GM10266 (cell line): Measurements from ENCODE around the gene CIC.

Experiments
- DNase-seq: peaks from one replicate; pipeline ENCODE4 v3.0.0; 2012; ENCODE audit errors: extremely low spot score
- TF ChIP-seq, protein P1 (sequence below): IDR thresholded peaks from 2 replicates; pipeline ENCODE4 v1.5.1; 2012; ENCODE audit warnings: mild to moderate bottlenecking, low read depth; ENCODE audit not compliant: control insufficient read depth, insufficient read depth; ENCODE audit errors: missing control alignments

The CIC gene

DNA sequence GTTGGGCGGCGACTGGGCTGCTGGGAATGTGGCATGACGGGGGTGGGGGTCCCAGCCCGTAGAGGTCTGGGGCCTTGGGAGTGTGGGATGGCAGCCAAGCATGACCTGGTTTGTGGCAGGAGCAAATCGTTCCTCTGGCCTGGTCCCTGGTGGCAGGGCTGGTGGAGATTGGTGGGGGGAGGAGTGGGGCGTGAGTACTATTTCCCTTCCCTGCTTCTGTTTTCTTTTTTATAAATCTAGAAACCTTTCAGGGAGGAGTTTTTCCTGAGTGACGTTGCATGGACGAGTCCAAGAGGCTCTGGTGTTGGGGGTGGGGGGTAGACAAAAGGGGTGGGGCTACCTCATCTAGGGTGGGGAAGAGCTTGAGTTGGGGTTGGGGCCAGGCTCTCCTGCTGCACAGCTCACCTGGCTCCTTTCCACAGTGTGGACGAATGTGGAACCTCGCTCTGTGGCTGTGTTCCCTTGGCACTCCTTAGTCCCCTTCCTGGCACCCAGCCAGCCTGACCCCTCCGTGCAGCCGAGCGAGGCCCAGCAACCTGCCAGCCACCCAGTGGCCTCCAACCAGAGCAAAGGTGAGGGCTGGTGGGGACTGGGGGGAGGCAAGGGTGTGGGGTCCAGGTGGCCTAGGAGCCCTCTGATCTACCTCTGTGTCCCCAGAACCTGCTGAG is 17.4 kb downstream of the CIC start:
- DNase-seq = no peak
- TF ChIP-seq, protein P1, sequence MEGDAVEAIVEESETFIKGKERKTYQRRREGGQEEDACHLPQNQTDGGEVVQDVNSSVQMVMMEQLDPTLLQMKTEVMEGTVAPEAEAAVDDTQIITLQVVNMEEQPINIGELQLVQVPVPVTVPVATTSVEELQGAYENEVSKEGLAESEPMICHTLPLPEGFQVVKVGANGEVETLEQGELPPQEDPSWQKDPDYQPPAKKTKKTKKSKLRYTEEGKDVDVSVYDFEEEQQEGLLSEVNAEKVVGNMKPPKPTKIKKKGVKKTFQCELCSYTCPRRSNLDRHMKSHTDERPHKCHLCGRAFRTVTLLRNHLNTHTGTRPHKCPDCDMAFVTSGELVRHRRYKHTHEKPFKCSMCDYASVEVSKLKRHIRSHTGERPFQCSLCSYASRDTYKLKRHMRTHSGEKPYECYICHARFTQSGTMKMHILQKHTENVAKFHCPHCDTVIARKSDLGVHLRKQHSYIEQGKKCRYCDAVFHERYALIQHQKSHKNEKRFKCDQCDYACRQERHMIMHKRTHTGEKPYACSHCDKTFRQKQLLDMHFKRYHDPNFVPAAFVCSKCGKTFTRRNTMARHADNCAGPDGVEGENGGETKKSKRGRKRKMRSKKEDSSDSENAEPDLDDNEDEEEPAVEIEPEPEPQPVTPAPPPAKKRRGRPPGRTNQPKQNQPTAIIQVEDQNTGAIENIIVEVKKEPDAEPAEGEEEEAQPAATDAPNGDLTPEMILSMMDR = no peak

DNA sequence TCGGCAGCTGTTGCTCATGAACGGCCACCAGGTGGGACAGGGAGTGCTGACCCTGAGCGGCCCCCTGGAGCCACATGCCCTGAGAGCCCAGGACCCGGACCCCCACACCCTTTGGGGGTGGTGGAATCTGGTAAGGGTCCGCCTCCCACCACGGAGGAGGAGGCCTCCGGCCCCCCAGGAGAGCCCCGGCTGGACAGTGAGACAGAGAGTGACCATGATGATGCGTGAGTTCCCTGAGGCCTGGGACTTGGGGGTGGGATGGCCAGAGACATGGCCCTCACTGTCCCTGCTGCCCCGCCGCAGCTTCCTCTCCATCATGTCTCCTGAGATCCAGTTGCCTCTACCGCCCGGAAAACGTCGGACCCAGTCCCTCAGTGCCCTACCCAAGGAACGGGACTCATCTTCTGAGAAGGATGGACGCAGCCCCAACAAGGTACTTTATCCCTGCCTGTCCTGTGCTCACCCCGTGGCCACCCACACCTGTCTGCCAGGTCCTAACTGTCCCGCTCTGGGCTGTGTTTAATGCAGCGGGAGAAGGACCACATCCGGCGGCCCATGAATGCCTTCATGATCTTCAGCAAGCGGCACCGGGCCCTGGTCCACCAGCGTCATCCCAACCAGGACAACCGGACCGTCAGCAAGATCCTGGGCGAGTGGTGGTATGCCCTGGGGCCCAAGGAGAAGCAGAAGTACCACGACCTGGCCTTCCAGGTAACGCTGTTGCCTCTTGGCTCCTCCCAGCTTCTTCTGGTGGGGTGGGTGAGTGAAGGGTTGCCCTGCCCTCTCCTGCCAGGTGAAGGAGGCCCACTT is 18.2 kb downstream of the CIC start:
- TF ChIP-seq, protein P1 = no peak
- no peak for DNase-seq

DNA sequence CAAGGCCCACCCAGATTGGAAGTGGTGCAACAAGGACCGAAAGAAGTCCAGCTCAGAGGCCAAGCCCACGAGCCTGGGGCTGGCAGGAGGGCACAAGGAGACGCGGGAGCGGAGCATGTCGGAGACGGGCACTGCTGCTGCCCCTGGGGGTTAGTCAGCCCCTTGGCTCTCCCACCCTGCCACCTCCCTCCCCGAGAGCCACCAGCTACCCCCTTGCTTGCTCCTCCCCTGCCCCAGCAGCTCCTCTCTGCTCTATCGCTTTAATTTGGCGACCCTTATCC is 18.7 kb downstream of the CIC start:
- DNase-seq = no peak
- TF ChIP-seq, protein P1 = no peak

DNA sequence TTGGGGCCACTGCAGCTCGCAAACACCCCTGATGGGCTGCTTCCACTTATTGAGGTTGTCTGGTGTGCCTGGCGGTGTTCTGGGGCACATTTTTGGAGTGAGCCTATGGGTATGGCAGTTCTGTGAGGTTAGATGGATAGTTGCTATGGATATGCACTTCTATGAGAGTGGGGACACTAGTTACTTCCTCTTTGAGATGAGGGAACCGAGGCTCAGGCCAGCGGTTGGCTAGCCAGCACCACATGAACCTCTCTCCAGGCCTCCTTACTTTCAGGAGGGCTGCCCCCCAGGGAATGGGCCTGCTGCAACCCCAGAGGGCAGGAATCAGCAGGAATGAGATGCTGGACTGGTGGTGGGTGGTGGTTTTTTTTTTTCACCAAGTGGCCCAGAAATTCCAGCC is 19.3 kb downstream of the CIC start:
- TF ChIP-seq, protein P1 = no peak
- DNase-seq = no peak

DNA sequence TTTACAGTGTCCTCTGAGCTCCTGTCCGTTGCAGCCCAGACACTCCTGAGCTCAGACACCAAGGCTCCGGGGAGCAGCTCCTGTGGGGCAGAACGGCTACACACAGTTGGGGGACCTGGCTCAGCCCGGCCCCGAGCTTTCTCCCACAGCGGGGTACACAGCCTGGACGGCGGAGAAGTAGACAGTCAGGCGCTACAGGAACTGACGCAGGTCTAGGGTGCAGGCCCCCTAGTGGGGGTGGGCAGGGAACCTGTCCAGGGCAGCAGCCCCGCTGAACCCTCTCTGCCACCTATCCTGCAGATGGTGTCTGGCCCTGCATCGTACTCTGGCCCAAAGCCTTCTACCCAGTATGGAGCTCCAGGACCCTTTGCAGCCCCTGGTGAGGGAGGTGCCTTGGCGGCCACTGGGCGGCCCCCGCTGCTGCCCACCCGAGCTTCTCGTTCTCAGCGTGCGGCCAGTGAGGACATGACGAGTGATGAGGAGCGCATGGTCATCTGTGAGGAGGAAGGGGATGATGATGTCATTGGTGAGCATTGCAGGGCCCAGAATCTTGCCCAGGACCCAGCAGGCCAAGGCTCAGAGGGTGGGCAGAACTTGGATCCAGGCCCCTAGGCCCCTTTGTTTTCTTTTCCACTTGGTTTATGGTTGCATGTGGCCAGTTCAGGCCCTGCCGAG is 20.0 kb downstream of the CIC start:
- TF ChIP-seq, protein P1 = no peak
- DNase-seq = no peak

DNA sequence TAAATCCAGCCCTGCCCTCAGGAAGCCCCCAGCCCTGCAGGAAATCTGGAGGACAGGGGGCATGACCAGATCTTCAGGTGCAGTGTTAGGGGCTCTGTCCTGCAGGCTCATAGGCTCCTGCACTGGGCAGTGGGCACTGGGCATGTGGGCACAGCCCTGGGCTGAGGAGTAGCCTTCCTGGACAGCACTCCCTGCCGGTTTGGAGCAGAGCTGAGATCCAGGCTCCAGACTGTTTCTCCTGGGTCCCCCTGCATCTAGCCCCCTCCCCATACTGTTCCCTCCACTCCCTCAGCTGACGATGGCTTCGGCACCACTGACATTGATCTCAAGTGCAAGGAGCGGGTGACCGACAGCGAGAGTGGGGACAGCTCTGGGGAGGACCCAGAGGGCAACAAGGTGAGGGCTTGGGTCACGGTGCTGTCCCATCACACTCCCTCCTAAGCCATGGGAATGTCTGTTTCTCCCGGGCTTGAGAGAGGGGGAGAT is 20.5 kb downstream of the CIC start:
- DNase-seq = no peak
- TF ChIP-seq, protein P1 = no peak
